LHCN-M2 (cell line): ENCODE measurements around the gene GTF3A. TPM values are rescaled to one million over a fixed set of nuclear protein-coding genes. Genes with fewer than 3 reads are reported as not detected.
"Not testable (repeated sequence)": the region's sequence is repeated elsewhere in the genome, so short reads cannot be mapped to it uniquely, and the experiment has no call there.

ENCODE experiments used
- DNase-seq: peaks from one replicate; pipeline ENCODE4 v3.0.0-alpha.2; 2012; ENCODE audit warnings: low read depth
- polyA plus RNA-seq: library from polyadenylated mRNA; unstranded; fragments of >200 nt; gene quantifications from one replicate; pipeline ENCODE4 v1.2.1, GENCODE V29; 2012; ENCODE audit warnings: missing spikeins
- total RNA-seq: library from RNA; depleted of rRNA; stranded (reverse); fragments of >200 nt; gene quantifications from 2 replicates; pipeline ENCODE4 v1.2.3, GENCODE V29; 2014; rRNA removed

The GTF3A gene
- 188 and 197 TPM in 2 replicates for total RNA-seq
- polyA plus RNA-seq, result 112 TPM

GRCh38 chr13:27424246-27425157 is at the start of gene GTF3A:
TSS of gene GTF3A (plus strand) at chr13:27424619.
- DNase-seq, result peak; percentile 77

DNA sequence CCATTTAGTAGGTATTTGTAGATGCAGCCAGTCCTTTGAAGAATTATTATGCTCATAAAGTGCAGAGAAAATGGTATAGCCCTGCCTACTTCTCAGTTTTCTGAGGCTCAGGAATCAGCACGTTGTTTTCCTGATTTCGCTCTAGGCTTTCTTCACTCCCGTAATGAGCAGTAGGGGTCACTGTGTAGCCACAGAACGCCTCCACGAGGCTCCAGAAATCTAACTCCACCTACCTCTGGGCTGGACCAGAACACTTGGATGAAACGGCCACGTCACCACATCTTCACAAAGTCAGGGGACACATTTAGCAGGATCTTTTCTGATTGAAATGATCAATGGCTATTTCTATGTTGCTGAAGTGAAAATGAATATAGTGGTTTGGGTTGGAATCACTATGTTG is 49.8 kb upstream of the GTF3A start:
- DNase-seq, result peak; percentile 82

GRCh38 chr13:27375686-27376326 is 48.6 kb upstream of the GTF3A start:
- peak; percentile 53 for DNase-seq

DNA sequence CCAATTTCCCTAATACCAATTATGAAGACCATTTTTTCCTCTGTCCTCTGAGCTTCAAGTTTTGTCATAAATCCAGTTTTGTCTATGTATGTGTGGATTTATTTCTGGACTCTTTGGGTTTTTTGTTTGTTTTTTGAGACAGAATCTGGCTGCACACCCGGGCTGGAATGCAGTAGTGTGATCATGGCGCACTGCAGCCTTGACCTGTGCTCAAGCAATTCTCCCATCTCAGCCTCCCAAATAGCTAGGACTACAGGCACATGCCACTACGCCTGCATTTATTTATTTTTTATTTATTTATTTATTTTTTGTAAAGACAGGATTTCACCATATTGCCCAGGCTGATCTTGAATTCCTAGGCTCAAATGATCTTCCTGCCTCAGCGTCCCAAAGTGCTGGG is 45.3 kb upstream of the GTF3A start:
- no peak for DNase-seq

DNA sequence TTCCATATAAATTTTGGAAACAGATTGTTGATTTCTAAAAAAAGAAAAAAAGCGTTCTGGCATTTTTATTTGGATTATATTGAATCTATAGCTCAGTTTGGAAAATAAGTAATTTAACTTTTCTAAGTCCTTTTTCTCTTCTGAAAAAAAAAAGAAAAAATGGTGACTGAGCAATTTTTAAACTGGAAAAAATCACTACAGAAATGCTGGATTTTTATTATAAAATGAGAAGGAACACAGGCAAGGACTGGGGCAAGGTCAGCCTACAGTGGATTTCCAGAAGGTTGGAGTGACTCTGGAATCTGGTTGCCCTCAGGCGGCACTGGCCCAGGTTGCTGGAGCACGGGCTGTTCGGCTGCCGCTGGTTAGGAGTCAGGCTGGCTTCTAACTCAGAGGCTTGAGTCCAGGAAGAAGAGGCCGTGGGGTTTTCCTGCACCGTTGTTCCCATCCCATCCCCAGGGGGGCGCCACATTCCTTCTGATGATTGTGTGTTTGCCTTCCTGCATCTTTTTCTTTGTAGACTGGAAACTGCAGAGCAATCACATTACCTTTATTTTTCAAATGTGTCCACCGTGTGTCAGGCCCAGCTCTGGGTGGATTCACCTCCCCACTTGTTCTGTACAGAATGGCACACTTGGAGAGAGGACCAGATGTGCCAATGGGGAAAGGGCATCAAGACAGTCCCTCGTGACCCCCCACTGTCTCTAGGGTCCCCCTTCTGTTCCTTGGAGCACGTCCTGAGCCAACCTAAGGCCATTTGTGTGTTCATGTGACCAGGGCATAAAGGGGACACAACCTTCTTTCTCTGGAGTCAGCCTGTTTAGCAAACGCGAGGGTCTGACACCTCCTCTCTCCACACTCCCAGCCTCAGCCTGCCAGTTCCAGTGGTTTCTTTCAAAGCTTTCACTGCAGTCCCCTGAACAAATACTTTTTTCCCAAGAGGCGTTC is 44.5 kb upstream of the GTF3A start:
- peak; percentile 29 for DNase-seq

DNA sequence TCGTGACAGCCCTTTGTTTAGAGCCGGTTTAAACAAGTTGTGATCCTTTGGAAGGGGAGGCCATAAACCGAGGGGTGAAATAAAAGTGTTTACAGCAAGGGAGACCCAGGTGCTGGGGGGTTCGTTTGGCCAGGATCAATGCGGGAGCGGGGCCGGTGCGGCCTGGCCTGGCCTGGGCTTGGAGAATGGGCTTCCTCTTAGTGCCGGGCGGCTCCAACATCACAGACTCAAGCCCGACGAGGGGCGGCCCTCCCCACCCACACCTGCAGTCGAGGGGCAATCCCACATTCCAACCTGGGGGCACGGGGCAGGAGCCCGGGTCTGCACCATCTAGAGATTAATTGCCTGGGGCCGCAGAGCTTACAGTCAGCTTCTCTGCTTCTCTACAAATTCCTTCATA is 42.8 kb upstream of the GTF3A start:
- no peak for DNase-seq

GRCh38 chr13:27383104-27383921 is 41.1 kb upstream of the GTF3A start:
- no peak for DNase-seq

- DNase-seq, result no peak
Observed at GRCh38 chr13:27384285-27384684, 40.1 kb upstream of the GTF3A start.

DNA sequence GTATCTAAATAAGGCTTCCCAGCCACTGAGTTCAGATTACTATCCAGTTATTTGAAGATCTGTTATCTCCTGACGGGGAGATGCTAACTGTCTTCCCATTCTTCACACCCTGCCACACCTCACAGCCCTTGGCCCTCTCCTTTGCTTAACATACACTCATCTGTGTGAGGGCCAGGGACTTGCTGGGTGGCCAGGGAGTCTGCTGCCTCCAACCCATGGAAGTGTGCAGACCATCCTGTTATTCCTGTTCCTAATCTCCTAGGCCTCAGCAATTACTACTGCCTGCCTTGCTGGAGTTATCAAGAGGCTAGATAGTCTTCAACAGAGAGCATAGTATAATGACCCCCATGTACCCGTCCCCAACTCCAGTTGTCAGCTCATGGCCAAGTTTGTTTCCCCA is 36.2 kb upstream of the GTF3A start:
- DNase-seq, result no peak

- no peak for DNase-seq
Observed at GRCh38 chr13:27389891-27390290, 34.5 kb upstream of the GTF3A start.

GRCh38 chr13:27391471-27391870 is 32.9 kb upstream of the GTF3A start:
- no peak for DNase-seq

- no peak for DNase-seq
Observed at GRCh38 chr13:27393101-27393500, 31.3 kb upstream of the GTF3A start.

GRCh38 chr13:27395007-27395510 is 29.4 kb upstream of the GTF3A start:
- DNase-seq, result no peak

DNA sequence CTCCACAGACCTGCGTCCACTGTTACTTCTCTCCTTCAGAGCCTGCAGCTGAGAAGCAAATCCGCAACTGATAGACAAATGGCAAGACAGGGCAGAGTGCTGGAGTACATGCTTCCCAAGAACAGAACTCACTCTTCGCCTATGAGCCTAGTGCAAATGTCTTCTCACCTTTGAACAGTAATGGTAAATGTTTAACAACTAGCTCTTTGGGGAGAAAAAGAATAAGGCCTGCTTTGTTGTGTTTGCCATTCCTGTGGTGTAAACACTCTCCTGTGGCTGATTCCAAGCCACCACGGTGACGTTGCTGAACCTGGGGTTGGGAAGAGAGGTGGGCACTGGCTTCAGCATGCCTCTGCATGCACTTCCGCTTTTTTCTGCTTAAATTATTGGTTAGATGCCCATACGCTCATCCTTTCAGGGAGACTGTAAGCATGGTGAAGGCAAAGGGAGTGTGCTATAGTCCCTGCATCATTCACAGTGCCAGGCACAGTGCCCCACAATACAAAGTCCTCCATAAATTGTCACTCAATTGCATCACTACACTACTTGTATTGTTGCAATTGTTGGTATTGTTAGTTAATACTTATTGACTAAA is 28.1 kb upstream of the GTF3A start:
- no peak for DNase-seq

- no peak for DNase-seq
Observed at GRCh38 chr13:27398360-27398759, 26.1 kb upstream of the GTF3A start.

DNA sequence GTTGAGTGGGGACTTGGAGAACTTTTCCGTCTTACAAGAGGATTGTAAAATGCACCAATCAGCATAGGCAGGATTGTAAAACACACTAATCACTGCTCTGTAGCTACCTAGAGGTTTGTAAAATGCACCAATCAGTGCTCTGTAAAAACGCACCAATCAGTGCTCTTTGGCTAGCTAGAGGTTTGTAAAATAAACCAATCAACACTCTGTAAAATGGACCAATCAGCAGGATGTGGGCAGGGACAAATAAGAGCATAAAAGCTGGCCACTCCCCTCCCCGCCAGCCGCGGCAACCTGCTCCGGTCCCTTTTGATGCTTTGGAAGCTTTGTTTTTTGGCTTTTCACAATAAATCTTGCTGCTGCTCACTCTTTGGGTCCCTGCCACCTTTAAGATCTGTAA is 24.0 kb upstream of the GTF3A start:
- DNase-seq, result not testable (repeated sequence)

- no peak for DNase-seq
Observed at GRCh38 chr13:27401210-27401609, 23.2 kb upstream of the GTF3A start.

DNA sequence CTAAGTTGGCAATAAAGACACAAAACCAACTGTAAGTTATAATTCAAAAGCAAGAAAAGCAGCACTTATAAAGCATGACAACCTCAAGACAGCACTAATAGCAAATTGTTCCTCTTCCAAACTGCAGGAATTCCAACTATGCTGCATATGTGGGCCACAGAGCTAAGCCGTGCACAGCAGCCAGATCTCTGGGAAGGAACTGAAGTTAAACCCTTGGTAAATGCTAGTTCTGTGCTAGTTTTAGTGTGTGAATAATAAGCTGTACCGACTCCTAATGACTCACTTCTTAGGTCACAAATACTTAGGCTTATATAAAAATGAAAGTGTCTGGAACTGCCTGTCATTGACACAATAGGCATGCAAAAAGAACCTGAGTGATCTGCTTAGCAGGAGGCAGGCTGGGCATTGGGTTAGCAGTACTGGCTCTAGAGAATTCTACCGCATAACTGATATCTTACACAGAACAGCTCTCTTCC is 21.2 kb upstream of the GTF3A start:
- peak; percentile 72 for DNase-seq

DNA sequence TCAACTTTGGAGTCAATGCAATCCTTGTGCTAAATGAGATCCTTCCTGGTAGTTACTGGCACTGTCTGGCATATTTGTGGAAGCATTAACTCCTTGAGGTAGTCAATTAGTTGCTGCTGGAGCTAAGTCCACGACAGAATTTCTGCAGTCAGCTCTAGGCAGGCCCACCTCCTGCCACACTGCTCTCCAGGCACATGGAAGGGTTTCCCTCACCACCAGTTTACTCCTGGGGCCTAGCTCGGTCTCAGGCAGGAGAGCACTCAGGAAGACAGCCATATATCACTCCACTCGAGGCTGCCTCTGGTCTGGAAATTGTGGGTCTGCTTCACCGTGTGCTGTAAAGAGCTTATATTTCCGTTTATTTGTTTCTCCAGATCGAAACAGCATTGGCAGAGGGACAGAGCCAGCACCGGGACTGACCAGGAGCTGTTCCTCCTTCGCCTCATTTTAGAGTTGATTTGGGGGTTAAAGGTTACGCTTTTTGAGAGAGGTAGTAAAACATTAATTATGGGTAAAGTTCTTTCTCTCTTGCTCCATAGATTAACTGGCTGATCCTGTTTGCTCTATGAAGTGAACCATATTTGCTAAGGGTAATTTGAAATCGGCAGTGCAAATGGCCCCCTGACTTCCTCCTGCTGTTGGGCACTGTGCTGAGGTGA is 20.6 kb upstream of the GTF3A start:
- DNase-seq, result no peak

GRCh38 chr13:27404680-27405079 is 19.7 kb upstream of the GTF3A start:
- no peak for DNase-seq
